NT2/D1 (cell line): ENCODE measurements around the gene KRTAP20-4.

Experiments used
- SUZ12 ChIP-seq: IDR thresholded peaks from 2 replicates; pipeline ENCODE4 v1.6.1; 2011; ENCODE audit not compliant: insufficient read length, insufficient read depth; ENCODE audit errors: extremely low read depth
- ZNF274 ChIP-seq: IDR thresholded peaks from 2 replicates; pipeline ENCODE4 v1.6.1; 2011; ENCODE audit warnings: mild to moderate bottlenecking, low read depth, low read length

DNA sequence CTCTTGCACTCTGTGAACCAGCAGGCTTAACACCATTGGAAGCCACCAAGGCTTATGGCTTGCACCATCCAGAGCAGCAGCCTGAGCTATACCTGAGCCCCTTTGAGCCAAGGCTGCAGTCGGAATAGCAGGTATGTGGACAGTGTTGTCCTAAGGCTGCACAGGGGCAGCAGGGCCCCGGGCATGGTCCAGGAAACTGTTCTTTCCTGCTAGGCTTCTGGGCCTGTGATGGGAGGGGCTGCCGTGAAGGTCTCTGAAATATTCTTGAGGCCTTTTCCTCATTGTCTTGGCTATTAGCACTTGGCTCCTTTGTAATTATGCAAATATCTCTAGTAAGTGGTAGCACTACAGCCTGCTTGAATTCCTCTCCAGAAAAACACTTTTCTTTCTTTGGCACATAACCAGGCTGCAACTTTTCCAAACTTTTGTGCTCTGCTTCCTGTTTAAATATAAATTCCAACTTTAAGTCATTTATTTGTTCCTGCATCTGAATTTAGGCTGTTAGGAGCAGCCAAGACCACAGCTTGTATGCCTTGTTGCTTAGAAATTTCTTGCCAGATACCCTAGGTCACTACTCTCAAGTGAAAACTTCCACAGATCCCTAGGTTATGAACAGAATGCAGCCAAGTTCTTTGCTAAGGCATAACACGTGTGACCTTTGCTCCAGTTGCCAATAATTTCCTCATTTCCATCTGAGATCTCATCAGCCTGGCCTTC lies 5.2 kb downstream of the KRTAP20-4 start:
- TF ChIP-seq SUZ12 (no peak), ZNF274 (no peak)
